H9 (cell line): Measurements from ENCODE around the gene PEAK3. TPM values are rescaled to one million over a fixed set of nuclear protein-coding genes. Genes with fewer than 3 reads are reported as not detected.
A peak's percentile ranks its signal among the peaks of the same experiment; 100 is the strongest.

Experiments used
- DNase-seq: peaks from one replicate; pipeline ENCODE4 v3.0.0-alpha.2; 2017
- H2AFZ ChIP-seq: one replicate; pipeline ENCODE4 v1.6.1; 2013; ENCODE audit warnings: mild to moderate bottlenecking, low read length, control low read depth, moderate library complexity
- H2AK5ac ChIP-seq: 2 replicates; pipeline ENCODE4 v1.6.1; 2013; ENCODE audit warnings: low read length, control low read depth, mixed read lengths; ENCODE audit not compliant: insufficient read length
- H2BK120ac ChIP-seq: one replicate; pipeline ENCODE4 v1.6.1; 2013; ENCODE audit warnings: low read depth, mild to moderate bottlenecking, low read length, control low read depth, inconsistent platforms; ENCODE audit not compliant: poor library complexity, severe bottlenecking
- H2BK12ac ChIP-seq: 2 replicates; pipeline ENCODE4 v1.6.1; 2013; ENCODE audit warnings: low read length, control low read depth, mixed read lengths, low read depth; ENCODE audit not compliant: insufficient read length
- H2BK15ac ChIP-seq: 2 replicates; pipeline ENCODE4 v1.6.1; 2013; ENCODE audit warnings: low read depth, low read length, control low read depth
- H2BK20ac ChIP-seq: one replicate; pipeline ENCODE4 v1.6.1; 2013; ENCODE audit warnings: low read depth, mild to moderate bottlenecking, low read length, control low read depth, inconsistent platforms; ENCODE audit not compliant: poor library complexity, severe bottlenecking
- H2BK5ac ChIP-seq: 2 replicates; pipeline ENCODE4 v1.6.1; 2013; ENCODE audit warnings: low read length, control low read depth, mixed read lengths; ENCODE audit not compliant: insufficient read length
- H3K14ac ChIP-seq: 2 replicates; pipeline ENCODE4 v1.6.1; 2013; ENCODE audit warnings: low read length, control low read depth; ENCODE audit not compliant: insufficient read depth
- H3K18ac ChIP-seq: 2 replicates; pipeline ENCODE4 v1.6.1; 2013; ENCODE audit warnings: low read depth, mild to moderate bottlenecking, mixed read lengths, low read length, control low read depth; ENCODE audit not compliant: insufficient read length
- H3K23ac ChIP-seq: 2 replicates; pipeline ENCODE4 v1.6.1; 2013; ENCODE audit warnings: low read length, control low read depth, mixed read lengths, low read depth; ENCODE audit not compliant: insufficient read length
- H3K23me2 ChIP-seq: 2 replicates; pipeline ENCODE4 v1.6.1; 2013; ENCODE audit warnings: low read depth, mild to moderate bottlenecking, mixed read lengths, low read length, control low read depth; ENCODE audit not compliant: insufficient read length, poor library complexity, severe bottlenecking
- H3K27ac ChIP-seq: 2 replicates; pipeline ENCODE4 v1.5.1; 2013; ENCODE audit warnings: low read length, control low read depth, mixed read lengths, low read depth; ENCODE audit not compliant: insufficient read length
- H3K27me3 ChIP-seq: 2 replicates; pipeline ENCODE4 v1.6.1; 2013; ENCODE audit warnings: low read length, control low read depth, inconsistent platforms; ENCODE audit not compliant: insufficient read depth
- H3K4ac ChIP-seq: 2 replicates; pipeline ENCODE4 v1.6.1; 2013; ENCODE audit warnings: low read depth, mild to moderate bottlenecking, control low read depth, inconsistent platforms, low read length, moderate library complexity
- H3K4me1 ChIP-seq: 2 replicates; pipeline ENCODE4 v1.6.1; 2013; ENCODE audit warnings: low read length, control low read depth, inconsistent platforms; ENCODE audit not compliant: insufficient read depth
- H3K4me2 ChIP-seq: 2 replicates; pipeline ENCODE4 v1.6.1; 2013; ENCODE audit warnings: low read length, control low read depth, mixed read lengths; ENCODE audit not compliant: insufficient read length, insufficient read depth
- H3K56ac ChIP-seq: 2 replicates; pipeline ENCODE4 v1.6.1; 2013; ENCODE audit warnings: low read depth, mild to moderate bottlenecking, mixed read lengths, low read length, control low read depth; ENCODE audit not compliant: insufficient read length
- H3K79me1 ChIP-seq: 2 replicates; pipeline ENCODE4 v1.6.1; 2013; ENCODE audit warnings: low read depth, mild to moderate bottlenecking, moderate library complexity, low read length, control low read depth, inconsistent platforms; ENCODE audit not compliant: insufficient read depth, poor library complexity, severe bottlenecking
- H3K79me2 ChIP-seq: 2 replicates; pipeline ENCODE4 v1.6.1; 2013; ENCODE audit warnings: low read length, control low read depth, inconsistent platforms; ENCODE audit not compliant: insufficient read depth
- H3K9ac ChIP-seq: 2 replicates; pipeline ENCODE4 v1.6.1; 2013; ENCODE audit warnings: low read length, control low read depth, mixed read lengths; ENCODE audit not compliant: insufficient read length; ENCODE audit errors: extremely low read depth
- H3K9me3 ChIP-seq: one replicate; pipeline ENCODE4 v1.6.1; 2013; ENCODE audit warnings: low read depth, low read length, inconsistent platforms; ENCODE audit not compliant: control insufficient read depth
- H3T11ph ChIP-seq: one replicate; pipeline ENCODE4 v1.6.1; 2013; ENCODE audit warnings: mild to moderate bottlenecking, low read length, control low read depth, inconsistent platforms
- H4K20me1 ChIP-seq: one replicate; pipeline ENCODE4 v1.6.1; 2013; ENCODE audit not compliant: control insufficient read depth, insufficient read length, insufficient read depth
- H4K5ac ChIP-seq: 2 replicates; pipeline ENCODE4 v1.6.1; 2013; ENCODE audit warnings: low read depth, mild to moderate bottlenecking, mixed read lengths, low read length, control low read depth; ENCODE audit not compliant: insufficient read length
- H4K8ac ChIP-seq: replicated peaks from 2 replicates; pipeline ENCODE4 v1.6.1; 2013; ENCODE audit warnings: low read length, control low read depth, mixed read lengths, low read depth; ENCODE audit not compliant: insufficient read length
- H4K91ac ChIP-seq: 2 replicates; pipeline ENCODE4 v1.6.1; 2013; ENCODE audit warnings: low read depth, mild to moderate bottlenecking, moderate library complexity, mixed read lengths, low read length, control low read depth; ENCODE audit not compliant: insufficient read length
- H3K27ac Mint-ChIP-seq, 3 experiments: 2 replicates in 2 of 3; 3 replicates in 1 of 3; pipeline ENCODE4 v1.8.0; 2020 to 2021; ENCODE audit warnings: mixed read lengths in 3 of 3, mild to moderate bottlenecking in 1 of 3, moderate library complexity in 1 of 3
- H3K27me3 Mint-ChIP-seq: 2 replicates; pipeline ENCODE4 v1.8.0; 2021; ENCODE audit warnings: low read depth, mild to moderate bottlenecking, moderate library complexity, mixed read lengths
- H3K36me3 Mint-ChIP-seq, 3 experiments: 2 replicates in 2 of 3; 3 replicates in 1 of 3; pipeline ENCODE4 v1.8.0; 2020 to 2021; ENCODE audit warnings: low read depth in 3 of 3, mixed read lengths in 3 of 3; ENCODE audit not compliant: insufficient read depth in 1 of 3
- H3K4me1 Mint-ChIP-seq, 2 experiments: 2 replicates each; pipeline ENCODE4 v1.8.0; 2020; ENCODE audit warnings: mixed read lengths in 2 of 2
- H3K4me3 Mint-ChIP-seq, 2 experiments: 2 replicates in 1 of 2; 3 replicates in 1 of 2; pipeline ENCODE4 v1.8.0; 2020 to 2021; ENCODE audit warnings: mild to moderate bottlenecking in 2 of 2, mixed read lengths in 2 of 2, moderate library complexity in 1 of 2
- H3K9me3 Mint-ChIP-seq, 2 experiments: 2 replicates in 1 of 2; 3 replicates in 1 of 2; pipeline ENCODE4 v1.8.0; 2020; ENCODE audit warnings: mild to moderate bottlenecking in 2 of 2, mixed read lengths in 2 of 2, moderate library complexity in 1 of 2
- WGBS: extraction: QIAGEN DNeasy Blood & Tissue Kit; methylation state at CpG from one replicate; pipeline ENCODE4 v1.1.7; 2013; ENCODE audit warnings: missing lambda C conversion rate, low lambda C conversion rate, mixed read lengths; ENCODE audit not compliant: insufficient read length; ENCODE audit errors: extremely low coverage; 5-methylcytosine and 5-hydroxymethylcytosine counted together
- total RNA-seq: library from RNA; stranded (reverse); gene quantifications from 2 replicates; pipeline ENCODE4 v1.2.1, GENCODE V29; 2021
- TF ChIP-seq, protein P1 (sequence below): fragments of 200-600 bp; sonication (generic); conservative IDR thresholded peaks from 3 replicates; pipeline ENCODE4 v1.8.0; 2021; ENCODE audit warnings: antibody characterized with exemption, mild to moderate bottlenecking

Gene PEAK3
- total RNA-seq, 1 experiment from 2014 or later, result not detected

DNA sequence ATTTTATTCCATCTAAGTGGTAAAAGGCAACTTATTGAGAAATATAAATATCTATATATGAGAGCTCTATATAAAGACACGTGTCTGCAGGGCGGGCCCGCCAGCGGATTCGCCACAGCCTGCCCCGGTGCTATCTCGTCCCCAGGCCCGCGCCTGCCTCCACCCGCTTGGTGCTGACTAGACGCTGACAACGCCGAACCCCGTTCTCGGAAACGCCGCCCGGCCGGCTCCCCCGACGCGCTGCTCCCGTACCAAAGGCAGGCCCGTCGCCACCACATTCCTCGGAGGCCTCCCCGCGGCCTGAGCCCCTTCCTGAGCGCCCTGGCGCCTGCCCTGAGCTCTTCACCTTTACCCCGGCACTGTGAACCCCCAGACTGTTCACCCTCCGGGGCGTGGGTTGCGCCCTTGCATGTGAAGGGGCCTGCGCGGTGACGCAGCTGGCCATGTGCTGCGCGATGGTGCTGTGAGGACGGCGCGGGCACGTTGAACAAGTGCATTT, 51.9 kb downstream of the PEAK3 start:
- H4K20me1 ChIP-seq, result no peaks in the 10 kb centered on the region
- peak overlapping the region in 1 of 3 experiments; percentile 60; a peak in 2 of 7 replicates for H3K27ac Mint-ChIP-seq
- no peak overlapping the region for H2BK120ac ChIP-seq
- no peaks in the 10 kb centered on the region; the same call in 1 of the 2 replicates for H3K27me3 Mint-ChIP-seq
- no peaks in the 10 kb centered on the region; the same call in 1 of the 2 replicates for H3K79me2 ChIP-seq
- no peak overlapping the region for H3K4me3 Mint-ChIP-seq
- no CpG with 5 or more reads among the region's 43 CpGs for WGBS
- no peak overlapping the region for H2BK15ac ChIP-seq
- DNase-seq, result no peak
- H2AFZ ChIP-seq, result no peak overlapping the region
- no peaks in the 10 kb centered on the region for H3K27me3 ChIP-seq
- no peak overlapping the region for H3K4me2 ChIP-seq
- peaks cover 2% of the 10 kb centered on the region for H3K23me2 ChIP-seq
- H4K5ac ChIP-seq, result no peak overlapping the region
- H3K9me3 Mint-ChIP-seq, result no peaks in the 10 kb centered on the region
- H2BK5ac ChIP-seq, result no peak overlapping the region
- peaks cover 8 to 52% (median 40%) of the 10 kb centered on the region in 3 experiments; a peak in 6 of 7 replicates for H3K36me3 Mint-ChIP-seq
- no peak overlapping the region for H3K23ac ChIP-seq
- H3K56ac ChIP-seq, result no peak overlapping the region
- H2AK5ac ChIP-seq, result no peak overlapping the region
- H3K9ac ChIP-seq, result no peak overlapping the region
- H2BK12ac ChIP-seq, result no peak overlapping the region
- no peak overlapping the region for H2BK20ac ChIP-seq
- H4K91ac ChIP-seq, result no peak overlapping the region
- H3K79me1 ChIP-seq, result no peaks in the 10 kb centered on the region
- H3K27ac ChIP-seq, result no peak overlapping the region
- TF ChIP-seq, protein P1, sequence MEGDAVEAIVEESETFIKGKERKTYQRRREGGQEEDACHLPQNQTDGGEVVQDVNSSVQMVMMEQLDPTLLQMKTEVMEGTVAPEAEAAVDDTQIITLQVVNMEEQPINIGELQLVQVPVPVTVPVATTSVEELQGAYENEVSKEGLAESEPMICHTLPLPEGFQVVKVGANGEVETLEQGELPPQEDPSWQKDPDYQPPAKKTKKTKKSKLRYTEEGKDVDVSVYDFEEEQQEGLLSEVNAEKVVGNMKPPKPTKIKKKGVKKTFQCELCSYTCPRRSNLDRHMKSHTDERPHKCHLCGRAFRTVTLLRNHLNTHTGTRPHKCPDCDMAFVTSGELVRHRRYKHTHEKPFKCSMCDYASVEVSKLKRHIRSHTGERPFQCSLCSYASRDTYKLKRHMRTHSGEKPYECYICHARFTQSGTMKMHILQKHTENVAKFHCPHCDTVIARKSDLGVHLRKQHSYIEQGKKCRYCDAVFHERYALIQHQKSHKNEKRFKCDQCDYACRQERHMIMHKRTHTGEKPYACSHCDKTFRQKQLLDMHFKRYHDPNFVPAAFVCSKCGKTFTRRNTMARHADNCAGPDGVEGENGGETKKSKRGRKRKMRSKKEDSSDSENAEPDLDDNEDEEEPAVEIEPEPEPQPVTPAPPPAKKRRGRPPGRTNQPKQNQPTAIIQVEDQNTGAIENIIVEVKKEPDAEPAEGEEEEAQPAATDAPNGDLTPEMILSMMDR, result no peak
- H3K18ac ChIP-seq, result no peak overlapping the region
- H3K4ac ChIP-seq, result no peak overlapping the region
- H3K14ac ChIP-seq, result no peak overlapping the region
- no peak overlapping the region for H4K8ac ChIP-seq
- no peaks in the 10 kb centered on the region for H3K9me3 ChIP-seq
- no peak overlapping the region for H3T11ph ChIP-seq
- peaks cover 2 to 4% of the 10 kb centered on the region in 2 experiments for H3K4me1 Mint-ChIP-seq
- no peaks in the 10 kb centered on the region for H3K4me1 ChIP-seq
